ENCODE measurements around the gene MEGF10. TPM values are rescaled to one million over a fixed set of nuclear protein-coding genes. Genes with fewer than 3 reads are reported as not detected.
"Not testable (repeated sequence)": the region's sequence is repeated elsewhere in the genome, so short reads cannot be mapped to it uniquely, and the experiment has no call there.

Gene MEGF10
- total RNA-seq, 4 donors from 2014 or later, result 1.1 to 3.4 (median 2.9) TPM

- not testable (repeated sequence) for H3K27ac ChIP-seq; H3K27me3 ChIP-seq; H3K9me3 ChIP-seq; H3K4me1 ChIP-seq; H3K4me3 ChIP-seq; DNase-seq (ENCODE audit: low spot score in 2 of 2); H3K36me3 ChIP-seq
- WGBS, result 96% methylated on average over 4 of the region's 4 CpGs
Observed at GRCh38 chr5:127270713-127271112, 19.9 kb upstream of the MEGF10 start.

DNA sequence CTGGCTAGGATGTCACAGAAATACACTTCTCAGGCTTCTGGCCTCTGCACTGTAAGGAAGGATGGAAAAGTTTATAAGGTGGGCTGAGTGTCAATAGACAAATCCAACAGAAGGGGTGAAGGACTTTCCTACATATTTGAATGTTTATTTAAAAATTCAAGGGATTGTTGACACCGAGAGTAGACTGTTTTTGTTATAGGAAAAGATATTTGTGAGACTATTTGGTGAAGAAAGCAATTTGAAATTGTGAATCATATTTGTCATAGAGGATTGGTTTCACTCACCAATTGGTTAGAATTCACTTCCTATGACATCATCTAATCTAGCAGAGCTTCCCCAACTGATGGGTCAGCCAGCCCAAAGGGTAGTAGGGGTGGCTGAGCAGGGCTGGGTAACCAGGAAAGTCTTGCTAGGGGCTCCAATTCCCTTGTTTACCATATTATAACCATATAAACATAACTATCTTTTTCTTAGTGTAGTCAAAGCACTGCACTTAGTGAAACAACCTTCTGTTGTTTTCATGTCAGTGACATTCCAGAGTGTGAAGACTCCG is 14.9 kb upstream of the MEGF10 start:
- TF ChIP-seq POLR2AphosphoS5 (IDR thresholded peaks at IDR 0.05) (no peak), EP300 (IDR thresholded peaks at IDR 0.05) (no peak), CTCF (IDR thresholded peaks at IDR 0.05) (no peak), POLR2A (IDR thresholded peaks at IDR 0.05) (no peak)
- Histone ChIP-seq H3K36me3 (no peaks in the 10 kb centered on the region), H3K4me3 (no peak overlapping the region), H3K9me3 (no peaks in the 10 kb centered on the region), H3K27me3 (no peaks in the 10 kb centered on the region), H3K27ac (no peak overlapping the region), H3K4me1 (no peaks in the 10 kb centered on the region)
- WGBS, result 64% methylated on average over 2 of the region's 2 CpGs
- DNase-seq (ENCODE audit: low spot score in 2 of 2), result no peak

DNA sequence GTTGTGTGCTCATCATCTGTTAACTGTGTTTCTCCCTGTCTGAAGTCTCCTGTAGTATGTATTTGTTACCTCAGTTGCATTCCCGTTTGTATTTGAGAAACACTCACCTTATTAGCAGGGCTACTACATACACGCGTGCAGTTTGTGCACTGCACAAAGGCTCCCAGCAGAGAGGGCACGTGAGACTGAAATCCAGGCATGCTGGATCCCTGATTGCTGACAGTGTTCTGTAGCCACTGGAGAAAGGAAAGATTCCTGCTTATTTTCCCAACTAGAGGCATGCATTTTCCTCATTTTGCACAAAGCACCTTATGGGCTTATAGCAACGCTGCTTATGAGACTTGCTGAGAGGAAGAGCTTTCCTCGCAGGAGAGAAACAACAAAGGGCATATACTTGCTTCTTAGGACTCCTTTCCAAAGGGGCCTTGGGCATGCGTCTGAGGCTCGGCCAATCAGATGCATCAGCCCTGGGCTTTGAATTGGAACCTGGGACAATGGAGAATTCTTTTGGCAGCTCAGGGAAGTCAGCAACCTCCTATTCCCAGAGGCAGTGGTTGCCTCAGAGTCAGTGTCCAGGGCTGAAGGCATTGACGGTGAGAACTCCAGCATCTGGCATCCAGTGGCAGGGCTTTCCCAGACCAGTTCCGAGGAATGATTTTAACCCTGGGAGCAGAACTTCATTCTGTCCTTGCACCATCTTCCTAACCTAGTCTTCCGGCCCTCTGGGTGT is 9.9 kb upstream of the MEGF10 start:
- no peaks in the 10 kb centered on the region for H3K27me3 ChIP-seq
- 75% methylated on average over 9 of the region's 11 CpGs for WGBS
- no peak overlapping the region for H3K4me3 ChIP-seq
- DNase-seq (ENCODE audit: low spot score in 2 of 2), result no peak
- H3K9me3 ChIP-seq, result no peaks in the 10 kb centered on the region
- no peaks in the 10 kb centered on the region for H3K4me1 ChIP-seq
- H3K27ac ChIP-seq, result no peak overlapping the region
- TF ChIP-seq POLR2AphosphoS5 (IDR thresholded peaks at IDR 0.05) (no peak), POLR2A (IDR thresholded peaks at IDR 0.05) (no peak), CTCF (IDR thresholded peaks at IDR 0.05) (no peak), EP300 (IDR thresholded peaks at IDR 0.05) (no peak)
- H3K36me3 ChIP-seq, result no peaks in the 10 kb centered on the region

DNA sequence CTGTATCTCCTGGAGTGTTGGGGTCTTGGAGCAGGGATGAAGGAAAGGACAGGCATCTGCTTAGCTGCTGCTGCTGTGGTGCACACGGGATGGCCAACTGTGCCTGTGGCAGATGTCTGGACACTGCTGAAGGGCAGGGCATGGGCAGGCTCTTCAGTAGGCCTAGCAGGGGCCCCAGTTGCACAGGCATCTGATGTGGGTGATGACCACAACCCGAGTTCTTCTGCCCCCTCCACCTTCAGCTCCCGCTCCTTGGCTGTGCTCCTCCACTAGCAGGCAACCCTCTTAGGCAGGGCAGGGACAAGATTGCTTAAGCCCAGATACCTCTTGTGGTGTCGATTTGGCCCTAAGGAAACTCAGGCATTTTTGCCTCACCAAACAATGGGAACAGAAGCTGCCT is 9.0 kb upstream of the MEGF10 start:
- H3K4me3 ChIP-seq, result no peak overlapping the region
- no peaks in the 10 kb centered on the region for H3K27me3 ChIP-seq
- no peaks in the 10 kb centered on the region for H3K9me3 ChIP-seq
- H3K27ac ChIP-seq, result no peak overlapping the region
- TF ChIP-seq POLR2AphosphoS5 (IDR thresholded peaks at IDR 0.05), result no peak
- TF ChIP-seq EP300 (IDR thresholded peaks at IDR 0.05), result no peak
- no peak for TF ChIP-seq POLR2A (IDR thresholded peaks at IDR 0.05)
- no peak for TF ChIP-seq CTCF (IDR thresholded peaks at IDR 0.05)
- no peak for DNase-seq (ENCODE audit: low spot score in 2 of 2)
- WGBS, result 93% methylated on average over 4 of the region's 4 CpGs
- no peaks in the 10 kb centered on the region for H3K36me3 ChIP-seq
- H3K4me1 ChIP-seq, result no peaks in the 10 kb centered on the region

GRCh38 chr5:127288676-127289075 is 1.9 kb upstream of the MEGF10 start:
- Histone ChIP-seq H3K27me3 (peaks cover 28% of the 10 kb centered on the region), H3K9me3 (no peaks in the 10 kb centered on the region), H3K4me3 (no peak overlapping the region), H3K27ac (no peak overlapping the region), H3K36me3 (no peaks in the 10 kb centered on the region), H3K4me1 (peaks cover 14% of the 10 kb centered on the region)
- WGBS, result 95% methylated on average over 1 of the region's 1 CpG
- TF ChIP-seq POLR2AphosphoS5 (IDR thresholded peaks at IDR 0.05) (no peak), EP300 (IDR thresholded peaks at IDR 0.05) (no peak), POLR2A (IDR thresholded peaks at IDR 0.05) (no peak), CTCF (IDR thresholded peaks at IDR 0.05) (no peak)
- DNase-seq (ENCODE audit: low spot score in 2 of 2), result no peak
